HEK293 (cell line): Measurements from ENCODE around the gene PKP2.

ENCODE experiments used
- CTCF ChIA-PET: fragments of 350-600 bp; formaldehyde crosslinking; extraction: SDS; loops from one replicate; lab custom pipeline; 2021; ENCODE audit warnings: antibody characterized with exemption; lab: Yijun Ruan, JAX
- POLR2A ChIA-PET: fragments of 300-600 bp; formaldehyde crosslinking; extraction: SDS; loops from one replicate; lab custom pipeline; 2020; ENCODE audit warnings: antibody characterized with exemption, inconsistent platforms; lab: Yijun Ruan, JAX
- H3K27ac ChIP-seq: fragments of 200-500 bp; sonication (Bioruptor generic); 2 replicates; pipeline ENCODE4 v1.5.1; 2014; ENCODE audit warnings: low read depth, low read length, control low read depth, inconsistent platforms; ENCODE audit errors: extremely low read depth
- H3K36me3 ChIP-seq, 2 experiments: fragments of 200-500 bp in 1 of 2; sonication (Bioruptor generic) in 1 of 2; 1 replicate in 1 of 2; 2 replicates in 1 of 2; pipeline ENCODE4 v1.5.1; 2014 to 2017; ENCODE audit warnings: inconsistent platforms in 2 of 2, low read length in 2 of 2; ENCODE audit not compliant: control insufficient read depth in 2 of 2, insufficient read depth in 1 of 2
- H3K4me1 ChIP-seq: fragments of 200-500 bp; sonication (Bioruptor generic); 2 replicates; pipeline ENCODE4 v1.5.1; 2014; ENCODE audit warnings: mild to moderate bottlenecking, low read length, inconsistent platforms; ENCODE audit not compliant: control insufficient read depth, insufficient read depth
- H3K4me3 ChIP-seq: 2 replicates; pipeline ENCODE4 v1.5.1; 2011; ENCODE audit warnings: low read depth, mild to moderate bottlenecking, control low read depth, low read length, moderate library complexity
- H3K9me3 ChIP-seq: fragments of 200-500 bp; sonication (Bioruptor generic); 2 replicates; pipeline ENCODE4 v1.5.1; 2014; ENCODE audit warnings: low read depth, low read length, inconsistent platforms; ENCODE audit not compliant: control insufficient read depth, insufficient read depth
- EGR2 ChIP-seq: fragments of 450-650 bp; formaldehyde crosslinking; IDR thresholded peaks from 2 replicates; pipeline ENCODE4 v1.5.1; 2016; ENCODE audit warnings: low read depth, missing biosample characterization, missing genetic modification characterization
- GLIS1 ChIP-seq: fragments of 450-650 bp; formaldehyde crosslinking; IDR thresholded peaks from 2 replicates; pipeline ENCODE4 v1.5.1; 2016; ENCODE audit warnings: missing biosample characterization, missing genetic modification characterization
- HIC1 ChIP-seq: fragments of 450-650 bp; formaldehyde crosslinking; IDR thresholded peaks from 2 replicates; pipeline ENCODE4 v1.5.1; 2016; ENCODE audit warnings: missing biosample characterization, missing genetic modification characterization
- KLF17 ChIP-seq: fragments of 450-650 bp; formaldehyde crosslinking; IDR thresholded peaks from 2 replicates; pipeline ENCODE4 v1.5.1; 2016; ENCODE audit warnings: missing biosample characterization, missing genetic modification characterization
- OSR2 ChIP-seq: fragments of 450-650 bp; formaldehyde crosslinking; IDR thresholded peaks from 2 replicates; pipeline ENCODE4 v1.5.1; 2016; ENCODE audit warnings: missing biosample characterization, missing genetic modification characterization
- PATZ1 ChIP-seq: fragments of 450-650 bp; formaldehyde crosslinking; IDR thresholded peaks from 2 replicates; pipeline ENCODE4 v1.5.1; 2016; ENCODE audit warnings: missing biosample characterization, missing genetic modification characterization
- ZBTB44 ChIP-seq: fragments of 450-650 bp; IDR thresholded peaks from 2 replicates; pipeline ENCODE4 v1.5.1; 2018; ENCODE audit warnings: missing biosample characterization, mild to moderate bottlenecking, missing genetic modification characterization
- ZEB2 ChIP-seq: fragments of 450-650 bp; formaldehyde crosslinking; IDR thresholded peaks from 2 replicates; pipeline ENCODE4 v1.5.1; 2016; ENCODE audit warnings: missing biosample characterization, missing genetic modification characterization
- ZFHX2 ChIP-seq: fragments of 450-650 bp; formaldehyde crosslinking; conservative IDR thresholded peaks from 2 replicates; pipeline ENCODE4 v1.5.1; 2016; ENCODE audit warnings: missing biosample characterization, missing genetic modification characterization
- ZIC2 ChIP-seq: fragments of 450-650 bp; formaldehyde crosslinking; IDR thresholded peaks from 2 replicates; pipeline ENCODE4 v1.5.1; 2016; ENCODE audit warnings: missing biosample characterization, missing genetic modification characterization
- ZNF148 ChIP-seq: fragments of 450-650 bp; formaldehyde crosslinking; IDR thresholded peaks from 2 replicates; pipeline ENCODE4 v1.5.0; 2017; ENCODE audit warnings: missing biosample characterization, missing genetic modification characterization, borderline replicate concordance
- ZNF341 ChIP-seq: fragments of 450-650 bp; formaldehyde crosslinking; IDR thresholded peaks from 2 replicates; pipeline ENCODE4; 2016; ENCODE audit warnings: low read depth, missing biosample characterization, missing genetic modification characterization
- ZNF529 ChIP-seq: fragments of 450-650 bp; formaldehyde crosslinking; IDR thresholded peaks from 2 replicates; pipeline ENCODE4 v1.5.1; 2017; ENCODE audit warnings: missing genetic modification characterization, missing biosample characterization; ENCODE audit not compliant: insufficient replicate concordance
- ZNF571 ChIP-seq: fragments of 450-650 bp; formaldehyde crosslinking; IDR thresholded peaks from 2 replicates; pipeline ENCODE4 v1.5.0; 2017; ENCODE audit warnings: missing biosample characterization, missing genetic modification characterization
- ZNF747 ChIP-seq: fragments of 450-650 bp; formaldehyde crosslinking; IDR thresholded peaks from 2 replicates; pipeline ENCODE4 v1.5.1; 2016; ENCODE audit warnings: missing biosample characterization, missing genetic modification characterization
- ZNF776 ChIP-seq: fragments of 450-650 bp; formaldehyde crosslinking; IDR thresholded peaks from 2 replicates; pipeline ENCODE4 v1.5.0; 2017; ENCODE audit warnings: missing biosample characterization, missing genetic modification characterization, borderline replicate concordance

Gene PKP2

GRCh38 chr12:32895688-32896431, 717 bp downstream of the PKP2 start (continued):
- peak; percentile 43 for TF ChIP-seq GLIS1 (tag by site-specific recombination)
- peak; percentile 44 for TF ChIP-seq PATZ1 (tag by site-specific recombination)

- TF ChIP-seq ZIC2 (tag by site-specific recombination) (no peak), ZNF571 (tag by site-specific recombination) (no peak), ZNF529 (tag by site-specific recombination) (no peak), HIC1 (tag by site-specific recombination) (no peak)
- Histone ChIP-seq H3K9me3 (no peaks in the 10 kb centered on the region), H3K36me3 (no peaks in the 10 kb centered on the region), H3K27ac (no peak overlapping the region), H3K4me1 (peaks cover 30% of the 10 kb centered on the region), H3K4me3 (no peak overlapping the region)
- ChIA-PET POLR2A (no interaction called here), CTCF (interaction anchor here (1.1 to 2.1 kb wide), 4 partner anchors 9 to 25 kb away, joined by 3 to 4 read pairs (median 3); no protein-coding TSS in a partner anchor)
These were observed 2.0 kb downstream of the PKP2 start for GRCh38 chr12:32894566-32894965.

GRCh38 chr12:32893458-32893857, 3.1 kb downstream of the PKP2 start:
- POLR2A ChIA-PET, result interaction anchor here (1.1 kb wide), 1 partner anchor 138 kb away, joined by 3 read pairs; the partner anchor contains the start of gene YARS2
- Histone ChIP-seq H3K9me3 (no peaks in the 10 kb centered on the region), H3K4me1 (peaks cover 24% of the 10 kb centered on the region), H3K36me3 (no peaks in the 10 kb centered on the region; a peak in 1 of 3 replicates)
- TF ChIP-seq ZNF747 (tag by site-specific recombination) (no peak), ZEB2 (no peak), ZNF341 (tag by site-specific recombination) (peak; percentile 63), EGR2 (tag by site-specific recombination) (peak; percentile 55; the same call in 1 of the 2 replicates), ZNF776 (tag by site-specific recombination) (no peak), ZFHX2 (peak; percentile 71), KLF17 (no peak), OSR2 (tag by site-specific recombination) (peak; percentile 60), ZBTB44 (tag by site-specific recombination) (no peak), ZNF148 (no peak)
- TF ChIP-seq, all 188 proteins: peak for 4
- no peak overlapping the region for H3K4me3 ChIP-seq
- CTCF ChIA-PET, result interaction anchor here (1.0 to 2.1 kb wide), 5 partner anchors 16 to 139 kb away, joined by 3 to 5 read pairs (median 3); partner anchors contain the start of gene YARS2
- H3K27ac ChIP-seq, result peak overlapping the region; percentile 57
